NK-92 (cell line): Measurements from ENCODE around the gene TBC1D16.

Experiments
- DNase-seq: peaks from one replicate; lab custom pipeline; 2025; ENCODE audit not compliant: unreplicated experiment; lab: John Stamatoyannopoulos, UW

The TBC1D16 gene

GRCh38 chr17:80026359-80027042, 9.2 kb downstream of the TBC1D16 start:
- DNase-seq, result no peak

- DNase-seq, result no peak
These were observed 9.9 kb downstream of the TBC1D16 start for GRCh38 chr17:80025796-80026195.

- DNase-seq, result no peak
These were observed 10.5 kb downstream of the TBC1D16 start for GRCh38 chr17:80025140-80025539.

- DNase-seq, result no peak
These were observed 11.3 kb downstream of the TBC1D16 start for GRCh38 chr17:80024206-80024972.

GRCh38 chr17:80023481-80024205, 12.0 kb downstream of the TBC1D16 start:
- DNase-seq, result no peak

GRCh38 chr17:80021600-80021999, 14.1 kb downstream of the TBC1D16 start:
- no peak for DNase-seq

GRCh38 chr17:80018917-80019651, 16.6 kb downstream of the TBC1D16 start:
- DNase-seq, result no peak

- DNase-seq, result no peak
These were observed 18.3 kb downstream of the TBC1D16 start for GRCh38 chr17:80017226-80018010.

- DNase-seq, result no peak
These were observed 22.6 kb downstream of the TBC1D16 start for GRCh38 chr17:80012765-80013741.

GRCh38 chr17:80011989-80012555, 23.6 kb downstream of the TBC1D16 start:
- no peak for DNase-seq

GRCh38 chr17:80010283-80010858, 25.3 kb downstream of the TBC1D16 start:
- DNase-seq, result no peak

GRCh38 chr17:80009391-80010282, 26.0 kb downstream of the TBC1D16 start:
- DNase-seq, result no peak

- DNase-seq, result no peak
These were observed 26.8 kb downstream of the TBC1D16 start for GRCh38 chr17:80008848-80009247.

GRCh38 chr17:80008383-80008840, 27.3 kb downstream of the TBC1D16 start:
- DNase-seq, result no peak

GRCh38 chr17:80007939-80008338, 27.7 kb downstream of the TBC1D16 start:
- DNase-seq, result no peak

- no peak for DNase-seq
These were observed 28.6 kb downstream of the TBC1D16 start for GRCh38 chr17:80006811-80007752.
